GM21717 (cell line): ENCODE measurements around the gene GIPC3.
"Not testable (repeated sequence)": the region's sequence is repeated elsewhere in the genome, so short reads cannot be mapped to it uniquely, and the experiment has no call there.

ENCODE experiments used
- ATAC-seq: cut with Tn5 transposase; IDR thresholded peaks from one replicate; pipeline ENCODE4 v1.9.1; 2021; ENCODE audit warnings: mild to moderate bottlenecking, moderate library complexity; ENCODE audit not compliant: unreplicated experiment

The GIPC3 gene

GRCh38 chr19:3550947-3551791 lies 34.1 kb upstream of the GIPC3 start:
- ATAC-seq, result no peak

- no peak for ATAC-seq
These were observed 33.5 kb upstream of the GIPC3 start for GRCh38 chr19:3551792-3552095.

GRCh38 chr19:3554254-3555083 lies 30.8 kb upstream of the GIPC3 start:
- ATAC-seq, result no peak

GRCh38 chr19:3555653-3556422 lies 29.4 kb upstream of the GIPC3 start:
- no peak for ATAC-seq

GRCh38 chr19:3556423-3556977 lies 28.8 kb upstream of the GIPC3 start:
- ATAC-seq, result no peak

- ATAC-seq, result peak; percentile 24
These were observed 28.3 kb upstream of the GIPC3 start for GRCh38 chr19:3556978-3557460.

GRCh38 chr19:3557461-3558248 lies 27.6 kb upstream of the GIPC3 start, which contains the start of gene MFSD12:
Gene MFSD12, minus strand, starts transcription at chr19:3557586. Its CDS starts 183 bp downstream, at chr19:3557403.
- peak; percentile 72 for ATAC-seq

GRCh38 chr19:3563709-3564524 lies 21.4 kb upstream of the GIPC3 start:
- ATAC-seq, result no peak

- ATAC-seq, result no peak
These were observed 20.1 kb upstream of the GIPC3 start for GRCh38 chr19:3565139-3565538.

GRCh38 chr19:3570042-3570441 lies 15.2 kb upstream of the GIPC3 start:
- not testable (repeated sequence) for ATAC-seq

- ATAC-seq, result no peak
These were observed 14.7 kb upstream of the GIPC3 start for GRCh38 chr19:3570606-3571011.

GRCh38 chr19:3572132-3572854 lies 13.0 kb upstream of the GIPC3 start:
- ATAC-seq, result peak; percentile 77

GRCh38 chr19:3572855-3573161 lies 12.5 kb upstream of the GIPC3 start, which contains the start of gene HMG20B:
Gene HMG20B, plus strand, starts transcription at chr19:3572944. Its CDS starts 366 bp downstream, at chr19:3573310.
- no peak for ATAC-seq

- no peak for ATAC-seq
These were observed 12.0 kb upstream of the GIPC3 start for GRCh38 chr19:3573162-3573857.

GRCh38 chr19:3573858-3574637 lies 11.2 kb upstream of the GIPC3 start:
- no peak for ATAC-seq

GRCh38 chr19:3575260-3575741 lies 10.0 kb upstream of the GIPC3 start:
- no peak for ATAC-seq
